HS-5 (cell line): ENCODE results near the gene TRRAP.

Experiments
- DNase-seq: peaks from one replicate; pipeline ENCODE4 v3.0.0-alpha.2; 2012; ENCODE audit warnings: low read depth

Gene TRRAP

DNA sequence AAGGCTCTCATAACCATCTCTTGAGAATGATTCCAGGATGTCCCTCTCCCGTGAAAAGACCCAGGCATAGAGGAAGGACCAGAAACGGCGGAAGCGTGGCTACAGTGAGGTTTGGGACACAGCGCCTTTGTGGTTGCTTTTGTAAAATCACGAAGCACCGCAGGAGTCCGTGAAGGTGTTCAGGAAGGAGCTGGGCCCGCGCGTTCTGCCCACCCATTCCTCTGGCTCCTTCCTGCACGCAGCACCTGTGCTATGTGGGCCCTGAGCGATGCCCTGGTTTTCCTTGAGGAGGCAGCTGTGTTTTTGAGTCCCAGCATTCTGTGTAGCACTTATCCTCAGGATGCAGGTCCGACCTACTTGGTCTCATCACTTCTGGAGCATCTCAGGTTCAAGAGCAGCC lies 112.8 kb downstream of the TRRAP start:
- DNase-seq = no peak

DNA sequence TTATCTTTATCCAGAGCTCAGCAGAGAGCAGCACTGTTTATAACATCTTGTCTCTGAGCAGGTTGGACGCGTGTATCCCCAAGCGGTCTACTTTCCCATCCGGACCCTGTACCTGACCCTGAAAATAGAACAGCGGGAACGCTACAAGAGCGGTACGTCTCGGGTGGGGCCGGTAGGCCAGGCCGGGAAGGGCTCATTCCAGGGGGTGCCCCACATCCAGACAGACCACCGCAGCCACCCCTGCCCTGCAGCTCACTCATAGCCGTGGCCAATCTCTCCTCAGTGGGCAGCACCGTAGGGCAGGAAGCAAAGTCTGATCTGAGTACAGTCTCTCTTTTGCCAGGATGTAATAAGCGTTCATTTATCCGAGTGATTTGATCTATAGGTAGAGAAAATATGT lies 113.7 kb downstream of the TRRAP start:
- no peak for DNase-seq

DNA sequence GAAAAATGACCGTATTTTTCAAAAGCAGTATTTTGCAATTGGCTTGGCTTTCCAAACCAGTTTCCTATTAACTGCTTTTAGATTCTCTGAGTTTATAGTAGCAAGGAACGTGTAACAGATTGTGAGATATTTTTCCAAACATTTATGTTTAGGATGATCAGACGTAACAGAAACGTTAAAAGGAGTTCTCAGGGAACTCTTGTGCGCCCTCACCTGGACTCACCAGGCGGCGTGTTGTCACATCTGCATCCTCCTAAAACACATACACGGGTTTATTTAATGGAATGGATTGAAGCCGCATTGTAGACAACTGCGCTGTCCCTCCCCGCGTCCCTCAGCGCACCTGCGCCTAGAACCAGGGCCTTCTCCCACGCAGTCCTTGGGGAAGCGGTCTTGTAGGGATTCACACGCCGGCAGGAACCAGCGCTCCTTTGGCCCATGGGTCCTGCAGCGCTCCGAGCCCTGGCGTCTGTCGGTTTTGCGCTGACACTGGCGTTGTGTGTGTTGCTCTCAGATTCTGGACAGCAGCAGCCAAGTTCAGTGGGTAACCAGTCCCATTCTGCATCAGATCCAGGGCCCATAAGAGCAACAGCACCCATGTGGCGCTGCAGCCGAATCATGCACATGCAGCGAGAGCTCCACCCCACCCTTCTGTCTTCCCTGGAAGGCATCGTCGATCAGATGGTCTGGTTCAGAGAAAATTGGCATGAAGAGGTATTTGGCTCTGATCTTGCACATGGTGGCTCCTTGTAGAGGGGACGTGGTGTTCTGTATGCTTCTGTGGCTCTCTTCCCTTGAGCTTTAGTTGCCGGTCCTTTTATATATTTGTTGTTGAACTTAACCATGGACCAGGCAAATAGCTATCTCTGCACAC lies 114.9 kb downstream of the TRRAP start:
- no peak for DNase-seq

DNA sequence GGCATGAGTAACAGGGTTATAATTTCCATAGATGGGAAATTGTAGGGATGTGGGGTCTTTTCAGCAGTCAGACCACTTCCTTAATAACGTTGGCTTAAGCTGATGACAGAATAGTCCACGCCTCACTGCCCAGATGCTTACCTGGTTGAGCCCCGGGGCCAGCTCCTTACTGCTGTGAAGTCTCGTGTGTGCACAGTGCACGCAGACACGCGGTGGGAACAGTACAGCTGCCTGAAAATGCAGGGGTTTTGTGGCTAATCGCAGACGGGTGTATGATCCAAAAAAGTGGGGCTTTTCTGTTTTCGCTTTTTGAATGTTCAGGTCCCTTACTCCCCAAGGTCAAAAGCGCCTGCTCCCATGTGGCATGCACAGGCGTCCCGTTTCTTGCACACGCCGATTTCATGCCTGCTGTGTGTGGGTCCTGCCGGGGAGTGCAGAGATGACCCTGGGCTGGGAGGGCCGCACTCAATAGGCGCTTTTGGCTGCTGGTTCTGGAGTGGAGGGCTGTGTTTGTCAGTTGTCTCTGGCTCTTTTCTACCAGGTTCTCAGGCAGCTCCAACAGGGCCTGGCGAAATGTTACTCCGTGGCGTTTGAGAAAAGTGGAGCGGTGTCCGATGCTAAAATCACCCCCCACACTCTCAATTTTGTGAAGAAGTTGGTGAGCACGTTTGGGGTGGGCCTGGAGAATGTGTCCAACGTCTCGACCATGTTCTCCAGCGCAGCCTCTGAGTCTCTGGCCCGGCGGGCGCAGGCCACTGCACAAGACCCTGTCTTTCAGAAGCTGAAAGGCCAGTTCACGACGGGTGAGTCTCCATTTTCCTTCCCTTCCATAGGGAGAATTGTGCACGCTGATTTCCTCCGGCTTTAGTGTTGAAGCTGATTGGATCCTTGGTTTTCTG lies 116.0 kb downstream of the TRRAP start:
- no peak for DNase-seq

DNA sequence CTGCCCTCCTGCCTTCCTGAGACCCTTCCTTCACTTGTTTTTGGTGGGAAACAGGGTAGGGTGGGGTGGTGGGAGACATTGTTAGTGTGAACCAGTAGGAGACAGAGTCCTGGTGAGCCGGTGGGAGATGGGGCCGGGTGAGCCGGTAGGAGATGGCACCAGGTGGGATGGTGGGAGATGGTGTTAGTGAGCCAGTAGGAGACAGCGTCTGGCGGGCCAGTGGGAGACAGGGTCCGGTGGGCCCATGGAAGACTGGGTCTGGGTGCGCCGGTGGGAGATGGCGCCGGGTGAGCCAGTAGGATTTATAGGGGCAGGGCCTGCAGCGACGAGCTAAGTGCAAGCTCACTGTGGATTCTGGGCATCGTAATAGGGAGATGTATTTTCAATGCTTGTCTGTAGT lies 116.8 kb downstream of the TRRAP start:
- DNase-seq = no peak

DNA sequence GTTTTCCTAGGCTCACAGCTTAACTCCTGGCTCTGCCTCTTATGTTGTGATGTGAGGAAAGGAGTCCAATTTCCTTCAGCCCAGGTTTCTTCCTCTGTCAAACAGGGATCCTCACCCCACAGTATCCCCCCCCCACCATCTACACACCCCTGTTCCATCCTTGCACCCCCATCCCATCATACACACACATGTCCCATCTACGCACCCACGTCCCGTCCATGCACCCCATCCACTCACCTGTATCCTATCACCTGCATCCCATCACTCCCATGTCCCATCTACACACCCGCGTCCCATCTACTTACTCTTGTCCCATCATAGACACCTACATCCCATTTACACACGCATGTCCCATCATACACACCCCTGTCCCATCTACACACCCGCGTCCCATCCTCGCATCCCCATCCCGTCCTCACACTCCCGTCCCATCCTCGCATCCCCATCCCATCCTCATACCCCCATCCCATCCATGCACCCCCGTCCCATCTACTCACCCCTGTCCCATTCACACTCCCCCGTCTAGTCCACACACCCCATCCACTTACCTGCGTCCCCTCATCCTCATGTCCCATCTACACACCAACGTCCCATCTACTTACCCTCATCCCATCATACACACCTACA lies 117.3 kb downstream of the TRRAP start:
- no peak for DNase-seq

GRCh38 chr7:98996150-98996552 lies 117.8 kb downstream of the TRRAP start:
- DNase-seq = no peak

GRCh38 chr7:98997846-98998245 lies 119.5 kb downstream of the TRRAP start:
- DNase-seq = no peak

- no peak for DNase-seq
Observed at GRCh38 chr7:98998821-98999725, 120.7 kb downstream of the TRRAP start.

DNA sequence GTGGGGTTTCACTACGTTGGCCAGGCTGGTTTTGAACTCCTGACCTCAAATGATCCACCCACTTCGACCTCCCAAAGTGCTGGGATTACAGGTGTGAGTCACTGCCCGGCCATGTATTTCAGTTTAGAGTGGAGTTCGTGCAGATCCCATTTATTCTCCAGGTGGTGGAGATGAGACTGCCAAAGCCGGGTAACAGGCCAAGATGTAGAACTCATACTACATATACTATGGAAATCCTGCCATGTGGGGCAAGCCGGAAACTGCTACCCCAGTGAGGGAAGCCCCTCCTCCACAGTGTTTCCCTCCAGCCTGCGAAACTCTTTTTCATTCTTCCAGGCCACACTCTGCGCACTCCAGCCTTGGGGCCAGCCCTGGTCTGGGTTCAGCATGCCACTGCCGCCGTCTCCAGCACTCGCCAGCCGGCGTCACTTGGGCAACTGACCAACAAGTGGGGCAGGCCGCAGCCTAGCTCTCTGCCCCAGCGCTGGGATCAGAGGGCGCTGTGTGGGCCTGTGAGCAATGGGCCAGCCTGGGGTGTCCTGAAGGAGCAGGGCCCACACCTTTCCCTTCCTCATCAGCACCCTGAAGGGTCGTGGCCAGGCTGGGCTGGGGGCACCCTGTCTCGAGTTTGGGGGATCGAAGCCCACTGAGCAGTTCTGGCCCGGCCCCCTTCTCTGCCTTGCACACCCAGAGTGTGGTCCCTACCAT lies 122.0 kb downstream of the TRRAP start:
- no peak for DNase-seq

DNA sequence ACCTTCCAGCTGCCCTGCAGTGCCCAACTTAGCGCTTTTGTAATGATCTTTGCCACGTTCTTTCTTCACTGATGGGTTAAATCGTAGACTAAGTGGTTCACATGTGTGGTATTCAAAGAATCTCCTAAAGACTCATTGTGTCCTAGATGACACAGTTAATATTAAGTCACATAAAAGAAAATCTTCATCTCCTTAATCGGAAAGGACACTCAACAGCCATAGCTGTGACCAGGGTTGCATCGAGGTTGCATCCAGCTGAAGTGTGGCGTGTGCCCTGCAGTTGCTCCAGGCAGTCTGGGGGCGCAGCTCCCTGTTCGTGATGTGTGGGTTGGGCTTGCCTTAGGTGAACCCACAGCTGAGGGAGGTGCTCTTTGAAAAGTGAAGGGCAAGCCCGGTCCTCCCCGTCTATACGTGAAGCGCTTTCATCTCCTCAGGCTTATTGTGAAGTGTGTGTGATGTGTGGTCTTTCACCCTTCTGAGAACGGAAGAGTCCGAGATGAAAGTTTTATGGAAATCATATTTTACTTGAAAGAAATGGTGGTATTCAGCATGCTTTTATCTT lies 122.7 kb downstream of the TRRAP start:
- no peak for DNase-seq

DNA sequence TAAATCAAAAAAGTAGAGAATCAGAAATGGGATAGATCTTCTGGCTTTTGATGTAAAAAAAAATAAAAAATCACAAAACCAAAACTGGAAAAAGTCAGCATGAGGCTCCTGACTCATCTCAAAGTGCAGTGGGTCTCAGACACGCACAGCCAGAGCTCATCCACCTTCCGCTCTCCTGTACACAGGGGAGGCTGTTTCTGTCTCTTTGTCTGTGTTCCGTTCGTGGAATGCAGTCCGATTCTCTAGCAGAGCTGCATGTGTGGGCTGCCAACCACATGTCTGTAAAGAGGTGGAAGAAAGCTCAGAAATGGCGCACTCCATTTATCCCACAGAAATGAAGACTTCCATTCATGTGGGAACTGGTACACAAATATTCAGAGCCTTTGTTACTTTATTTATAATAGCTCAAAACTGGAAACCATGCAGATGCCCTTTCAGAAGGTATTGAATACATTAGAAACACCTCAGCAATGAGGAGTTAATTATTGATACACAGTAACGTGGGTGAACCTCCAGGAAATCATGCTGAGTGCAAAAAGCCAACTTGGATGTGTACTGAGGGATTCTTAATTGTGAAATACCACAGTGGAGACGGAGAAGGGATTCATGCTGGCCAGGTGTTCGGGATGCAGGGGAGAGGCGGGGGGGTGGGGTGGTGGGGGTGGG lies 123.3 kb downstream of the TRRAP start:
- DNase-seq = no peak

GRCh38 chr7:99002148-99002826 lies 124.0 kb downstream of the TRRAP start:
- no peak for DNase-seq

DNA sequence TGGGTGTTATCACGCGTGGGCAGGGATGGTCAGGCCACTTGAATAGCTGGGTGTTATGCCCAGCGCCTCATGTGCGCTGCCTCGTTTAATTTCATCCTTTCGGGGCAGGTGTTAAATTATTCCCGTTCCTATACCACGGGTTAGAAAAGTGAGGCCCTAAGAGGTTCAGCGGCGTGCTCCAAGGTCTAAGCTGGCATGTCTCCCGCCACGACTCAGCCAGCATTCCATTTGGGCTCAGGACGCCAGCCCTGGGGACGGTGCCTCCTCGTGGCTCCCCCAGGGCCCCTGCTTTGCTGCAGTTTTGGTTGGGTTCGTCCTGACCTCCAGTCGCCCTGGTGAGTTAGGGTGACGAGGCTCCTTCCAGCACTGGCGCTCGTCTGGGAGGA lies 124.5 kb downstream of the TRRAP start:
- no peak for DNase-seq

DNA sequence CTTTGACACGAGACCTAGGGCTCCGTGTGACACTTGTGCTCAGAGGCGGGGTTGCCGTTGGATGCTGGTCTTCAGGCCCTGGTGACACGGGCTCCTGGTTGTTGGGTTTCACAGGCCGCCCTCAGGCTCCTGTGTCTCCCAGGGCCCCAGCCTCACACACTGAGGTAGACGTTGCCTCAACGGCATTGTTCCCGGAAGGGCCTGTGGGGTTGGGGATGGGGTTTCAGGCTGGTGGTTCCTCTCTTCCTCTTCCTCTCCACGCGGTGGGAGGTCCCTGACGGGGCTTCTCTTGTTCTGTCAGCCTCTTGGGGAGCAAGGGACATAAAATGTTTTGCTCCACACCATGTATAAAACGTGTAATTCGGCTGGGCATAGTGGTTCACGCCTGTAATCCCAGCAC lies 125.1 kb downstream of the TRRAP start:
- DNase-seq = no peak

- no peak for DNase-seq
Observed at GRCh38 chr7:99004216-99004615, 125.9 kb downstream of the TRRAP start.

GRCh38 chr7:99004781-99005500 lies 126.6 kb downstream of the TRRAP start:
- no peak for DNase-seq

GRCh38 chr7:99005776-99006175 lies 127.4 kb downstream of the TRRAP start:
- no peak for DNase-seq
